Ascending aorta (tissue), 2 donors: Measurements from ENCODE around the gene RPS6KA2. TPM values are rescaled to one million over a fixed set of nuclear protein-coding genes. Genes with fewer than 3 reads are reported as not detected.

Experiments
- DNase-seq, 2 donors: peaks; one replicate each; pipeline ENCODE4 v3.0.0-alpha.2; 2019; ENCODE audit warnings: low spot score in 2 of 2
- H3K27ac ChIP-seq, 2 donors: fragments of 200-600 bp; sonication (generic); one replicate each; pipeline ENCODE4 v1.5.1; 2016 to 2017; ENCODE audit warnings: mild to moderate bottlenecking in 1 of 2
- H3K27me3 ChIP-seq: fragments of 200-600 bp; sonication (generic); one replicate; pipeline ENCODE4 v1.5.1; 2017
- H3K36me3 ChIP-seq, 2 donors: fragments of 200-600 bp; sonication (generic); one replicate each; pipeline ENCODE4 v1.5.1; 2016
- H3K4me1 ChIP-seq, 2 donors: fragments of 200-600 bp; sonication (generic); one replicate each; pipeline ENCODE4 v1.5.1; 2016 to 2017; ENCODE audit warnings: mild to moderate bottlenecking in 1 of 2
- H3K4me3 ChIP-seq, 2 donors: fragments of 200-600 bp; sonication (generic); one replicate each; pipeline ENCODE4 v1.5.1; 2016 to 2017; ENCODE audit warnings: mild to moderate bottlenecking in 1 of 2
- H3K9me3 ChIP-seq, 2 donors: fragments of 200-600 bp; sonication (generic); one replicate each; pipeline ENCODE4 v1.5.1; 2016
- intact Hi-C: fragments of 100-400 bp; cut with DNase I; formaldehyde crosslinking; loops from one replicate; pipeline ENCODE4 v1.15.1; 2023
- total RNA-seq: library from RNA; depleted of rRNA; stranded (reverse); fragments of >200 nt; gene quantifications from one replicate; pipeline ENCODE4 v1.1.0, GENCODE V29; 2016
- TF ChIP-seq, protein P1 (sequence below), 3 experiments: fragments of 200-600 bp in 2 of 3; fragments of 450-650 bp in 1 of 3; sonication (generic) in 2 of 3; IDR thresholded peaks; one replicate each; pipeline ENCODE4 v1.5.1; 2016 to 2019; ENCODE audit warnings: antibody characterized with exemption in 3 of 3, mild to moderate bottlenecking in 1 of 3, moderate library complexity in 1 of 3

RPS6KA2 gene
- total RNA-seq, 1 donor from 2014 or later = 196 TPM

DNA sequence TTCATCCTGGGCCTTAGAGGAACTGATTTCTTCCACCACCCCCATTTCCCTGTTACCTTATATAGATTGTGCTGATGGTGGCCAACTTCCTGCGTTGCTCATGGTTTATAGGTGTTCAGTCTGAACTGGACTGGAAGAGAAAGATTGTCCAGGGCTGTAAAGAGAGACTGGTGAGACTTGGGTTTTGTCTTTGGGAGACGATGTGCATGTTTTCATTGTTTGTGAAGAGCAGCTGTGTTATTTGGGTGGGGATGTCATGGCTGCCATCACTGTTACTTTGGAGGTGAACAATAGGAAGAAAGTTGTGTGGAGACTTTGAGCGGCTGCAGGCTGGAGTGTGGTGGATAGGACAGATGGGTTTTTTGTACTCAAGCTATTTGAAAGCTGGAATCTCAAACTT is 228.7 kb downstream of the RPS6KA2 start:
- Histone ChIP-seq H3K4me1 (peaks cover 0 to 2% of the 10 kb centered on the region in 2 donors), H3K9me3 (no peaks in the 10 kb centered on the region), H3K27me3 (no peaks in the 10 kb centered on the region), H3K36me3 (no peaks in the 10 kb centered on the region), H3K4me3 (no peak overlapping the region), H3K27ac (no peak overlapping the region)
- intact Hi-C loops = no loop called here
- DNase-seq = no peak
- TF ChIP-seq, protein P1, sequence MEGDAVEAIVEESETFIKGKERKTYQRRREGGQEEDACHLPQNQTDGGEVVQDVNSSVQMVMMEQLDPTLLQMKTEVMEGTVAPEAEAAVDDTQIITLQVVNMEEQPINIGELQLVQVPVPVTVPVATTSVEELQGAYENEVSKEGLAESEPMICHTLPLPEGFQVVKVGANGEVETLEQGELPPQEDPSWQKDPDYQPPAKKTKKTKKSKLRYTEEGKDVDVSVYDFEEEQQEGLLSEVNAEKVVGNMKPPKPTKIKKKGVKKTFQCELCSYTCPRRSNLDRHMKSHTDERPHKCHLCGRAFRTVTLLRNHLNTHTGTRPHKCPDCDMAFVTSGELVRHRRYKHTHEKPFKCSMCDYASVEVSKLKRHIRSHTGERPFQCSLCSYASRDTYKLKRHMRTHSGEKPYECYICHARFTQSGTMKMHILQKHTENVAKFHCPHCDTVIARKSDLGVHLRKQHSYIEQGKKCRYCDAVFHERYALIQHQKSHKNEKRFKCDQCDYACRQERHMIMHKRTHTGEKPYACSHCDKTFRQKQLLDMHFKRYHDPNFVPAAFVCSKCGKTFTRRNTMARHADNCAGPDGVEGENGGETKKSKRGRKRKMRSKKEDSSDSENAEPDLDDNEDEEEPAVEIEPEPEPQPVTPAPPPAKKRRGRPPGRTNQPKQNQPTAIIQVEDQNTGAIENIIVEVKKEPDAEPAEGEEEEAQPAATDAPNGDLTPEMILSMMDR (IDR thresholded peaks at IDR 0.05) = no peak

DNA sequence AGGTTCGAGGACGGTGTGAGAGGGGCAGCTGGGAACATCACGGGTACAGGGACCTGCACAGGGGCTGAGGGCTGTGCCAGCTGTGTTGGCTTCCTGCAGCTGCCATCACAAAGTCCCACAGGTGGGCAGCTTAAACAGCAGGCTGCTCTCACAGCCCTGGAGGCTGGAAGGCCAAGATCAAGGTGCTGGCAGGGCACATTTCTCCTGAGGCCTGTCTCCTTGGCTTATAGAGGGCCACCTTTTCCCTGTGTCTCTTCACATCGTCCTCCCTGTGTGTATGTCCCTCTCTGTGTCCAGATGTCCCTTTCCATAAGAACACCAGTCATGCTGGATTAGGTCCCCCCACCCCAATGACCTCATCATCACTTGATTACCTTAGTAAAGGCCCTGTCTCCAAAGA is 229.2 kb downstream of the RPS6KA2 start:
- H3K4me3 ChIP-seq = no peak overlapping the region
- intact Hi-C loops = no loop called here
- H3K36me3 ChIP-seq = no peaks in the 10 kb centered on the region

DNA sequence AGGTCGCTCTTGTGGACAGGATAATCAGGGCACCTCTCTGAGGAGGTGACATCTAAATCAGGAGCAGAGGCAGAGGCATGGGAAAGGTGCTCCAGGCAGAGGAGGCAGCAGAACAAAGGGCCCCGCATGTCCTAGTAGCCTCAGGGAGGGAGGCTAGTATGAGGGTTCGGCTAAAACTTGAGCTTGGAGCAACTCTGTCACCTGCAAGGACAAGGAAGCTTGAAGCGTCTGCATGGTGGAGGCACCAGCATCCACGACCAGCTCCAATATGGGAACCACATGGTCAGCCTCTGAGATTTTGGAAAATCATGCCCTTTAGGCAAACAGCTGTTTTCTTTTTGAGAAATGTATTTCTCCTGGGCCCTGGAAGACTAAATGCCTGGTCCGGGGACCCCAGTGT is 231.3 kb downstream of the RPS6KA2 start:
- no peak overlapping the region for H3K27ac ChIP-seq
- TF ChIP-seq, protein P1 (IDR thresholded peaks at IDR 0.05) = no peak
- H3K4me1 ChIP-seq = peaks cover 0 to 2% of the 10 kb centered on the region in 2 donors
- no peak for DNase-seq
- intact Hi-C loops = no loop called here
- no peaks in the 10 kb centered on the region for H3K9me3 ChIP-seq
- no peaks in the 10 kb centered on the region for H3K36me3 ChIP-seq
- H3K4me3 ChIP-seq = no peak overlapping the region
- no peaks in the 10 kb centered on the region for H3K27me3 ChIP-seq

More for the DNA sequence above, 229.2 kb downstream of the RPS6KA2 start:
- Histone ChIP-seq H3K27ac (no peak overlapping the region), H3K27me3 (no peaks in the 10 kb centered on the region), H3K4me1 (peaks cover 0 to 2% of the 10 kb centered on the region in 2 donors), H3K9me3 (no peaks in the 10 kb centered on the region)
- DNase-seq = no peak
- TF ChIP-seq, protein P1 (IDR thresholded peaks at IDR 0.05) = no peak

DNA sequence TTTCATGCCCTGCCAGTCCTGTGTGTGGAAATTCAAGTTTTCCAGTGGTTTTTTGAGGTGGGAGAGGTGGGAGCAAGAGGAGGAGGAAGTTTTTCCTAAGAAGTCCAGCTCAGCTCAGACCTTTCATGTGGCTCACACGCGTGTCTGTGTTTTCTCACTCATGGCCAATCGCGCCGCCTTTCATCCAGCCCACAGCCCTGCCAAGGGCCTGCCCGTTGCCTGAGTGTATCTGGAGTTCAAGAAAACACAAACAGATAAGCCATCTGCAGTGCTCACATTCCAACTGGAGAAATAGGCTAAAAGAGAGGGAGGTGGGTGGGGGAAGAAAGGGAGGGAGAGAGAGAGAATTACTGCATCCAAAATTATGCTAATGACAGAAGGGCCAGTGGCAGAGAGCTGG is 231.7 kb downstream of the RPS6KA2 start:
- Histone ChIP-seq H3K9me3 (no peaks in the 10 kb centered on the region), H3K27ac (no peak overlapping the region), H3K4me3 (no peak overlapping the region), H3K27me3 (no peaks in the 10 kb centered on the region), H3K4me1 (no peaks in the 10 kb centered on the region), H3K36me3 (no peaks in the 10 kb centered on the region)
- intact Hi-C loops = no loop called here
- TF ChIP-seq, protein P1 (IDR thresholded peaks at IDR 0.05) = no peak
- no peak for DNase-seq

DNA sequence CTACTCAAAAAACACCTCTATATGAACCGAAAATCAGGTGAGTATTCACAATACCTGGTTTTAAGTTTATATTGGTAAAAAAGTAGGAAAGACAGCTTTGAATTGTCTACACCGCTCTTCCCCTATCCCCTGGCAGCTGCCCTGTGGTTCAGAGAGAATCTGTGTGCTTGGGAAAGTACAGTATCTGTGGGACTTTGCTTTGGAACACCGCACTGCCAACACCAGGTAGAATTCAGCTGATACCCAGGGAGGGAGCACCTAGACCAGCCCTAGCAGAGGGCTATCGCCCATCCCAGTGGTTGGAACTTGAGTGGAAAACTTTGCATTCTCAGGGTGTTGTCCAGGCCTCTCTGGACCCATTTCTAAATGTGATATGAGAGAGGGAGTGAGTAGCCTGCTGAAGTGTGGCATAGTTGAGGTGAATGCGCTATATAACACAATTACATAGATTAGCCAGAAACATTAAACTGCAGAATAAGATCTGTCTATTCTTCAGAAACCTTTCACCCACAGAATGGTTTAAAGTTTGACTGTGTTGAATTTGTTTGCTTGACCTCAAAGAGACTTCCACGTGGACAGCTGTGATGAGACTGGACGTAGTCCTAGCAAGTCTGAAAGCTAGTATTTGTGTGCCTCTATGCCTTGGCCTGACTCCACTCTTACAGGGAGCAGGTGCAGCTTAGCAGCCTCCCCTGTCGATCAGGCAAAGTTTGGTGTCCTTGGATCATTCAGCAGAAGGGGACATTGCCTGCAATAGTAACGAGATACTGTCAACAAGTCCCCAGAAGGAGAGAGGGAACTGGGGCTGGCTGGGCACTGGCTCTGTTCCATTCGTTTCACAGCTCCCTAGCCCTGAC is 232.8 kb downstream of the RPS6KA2 start:
- Histone ChIP-seq H3K4me1 (no peaks in the 10 kb centered on the region), H3K9me3 (no peaks in the 10 kb centered on the region), H3K4me3 (no peak overlapping the region), H3K36me3 (no peaks in the 10 kb centered on the region), H3K27ac (no peak overlapping the region), H3K27me3 (no peaks in the 10 kb centered on the region)
- intact Hi-C loops = no loop called here
- TF ChIP-seq, protein P1 (IDR thresholded peaks at IDR 0.05) = no peak
- no peak for DNase-seq
